ENCODE data around the gene RASSF3.

DNA sequence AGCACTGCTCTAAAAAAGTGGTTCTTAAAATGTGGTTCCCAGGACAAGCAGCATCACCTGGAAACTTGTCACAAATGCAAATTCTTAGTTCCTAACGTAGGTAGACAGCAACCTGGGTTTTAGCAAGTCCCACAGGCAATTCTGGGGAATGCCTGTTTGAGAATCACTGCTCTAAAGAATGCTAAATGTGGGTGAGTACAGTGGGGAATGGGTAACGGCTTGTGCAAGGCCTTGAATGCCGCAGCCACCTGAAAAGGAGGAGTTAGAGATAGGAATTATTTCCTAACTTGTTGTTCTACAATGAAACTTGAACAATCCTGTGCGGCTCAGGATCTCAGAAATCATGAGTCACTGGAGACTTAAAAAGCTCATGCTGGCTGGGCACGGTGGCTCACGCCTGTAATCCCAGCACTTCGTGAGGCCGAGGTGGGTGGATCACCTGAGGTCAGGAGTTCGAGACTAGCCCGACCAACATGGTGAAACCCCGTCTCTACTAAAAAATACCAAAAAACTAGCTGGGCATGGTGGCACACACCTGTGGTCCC, 114.0 kb downstream of the RASSF3 start:
- TF ChIP-seq EZH2phosphoT487 (IDR thresholded peaks at IDR 0.05; ENCODE audit: borderline replicate concordance), result no peak
- TF ChIP-seq, protein P1, sequence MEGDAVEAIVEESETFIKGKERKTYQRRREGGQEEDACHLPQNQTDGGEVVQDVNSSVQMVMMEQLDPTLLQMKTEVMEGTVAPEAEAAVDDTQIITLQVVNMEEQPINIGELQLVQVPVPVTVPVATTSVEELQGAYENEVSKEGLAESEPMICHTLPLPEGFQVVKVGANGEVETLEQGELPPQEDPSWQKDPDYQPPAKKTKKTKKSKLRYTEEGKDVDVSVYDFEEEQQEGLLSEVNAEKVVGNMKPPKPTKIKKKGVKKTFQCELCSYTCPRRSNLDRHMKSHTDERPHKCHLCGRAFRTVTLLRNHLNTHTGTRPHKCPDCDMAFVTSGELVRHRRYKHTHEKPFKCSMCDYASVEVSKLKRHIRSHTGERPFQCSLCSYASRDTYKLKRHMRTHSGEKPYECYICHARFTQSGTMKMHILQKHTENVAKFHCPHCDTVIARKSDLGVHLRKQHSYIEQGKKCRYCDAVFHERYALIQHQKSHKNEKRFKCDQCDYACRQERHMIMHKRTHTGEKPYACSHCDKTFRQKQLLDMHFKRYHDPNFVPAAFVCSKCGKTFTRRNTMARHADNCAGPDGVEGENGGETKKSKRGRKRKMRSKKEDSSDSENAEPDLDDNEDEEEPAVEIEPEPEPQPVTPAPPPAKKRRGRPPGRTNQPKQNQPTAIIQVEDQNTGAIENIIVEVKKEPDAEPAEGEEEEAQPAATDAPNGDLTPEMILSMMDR (conservative IDR thresholded peaks at IDR 0.05; ENCODE audit: low read length), result no peak
